ENCODE data around the gene VCX. TPM values are rescaled to one million over a fixed set of nuclear protein-coding genes. Genes with fewer than 3 reads are reported as not detected.
"Not testable (repeated sequence)": the region's sequence is repeated elsewhere in the genome, so short reads cannot be mapped to it uniquely, and the experiment has no call there.

VCX gene
- total RNA-seq (not detected), polyA plus RNA-seq (not detected)
- long read RNA-seq, donor 1 = 0 reads
- long read RNA-seq, donor 2 = 0 reads
- long read RNA-seq, donor 3 = 0 reads
- long read RNA-seq, donor 4 = 0 reads

DNA sequence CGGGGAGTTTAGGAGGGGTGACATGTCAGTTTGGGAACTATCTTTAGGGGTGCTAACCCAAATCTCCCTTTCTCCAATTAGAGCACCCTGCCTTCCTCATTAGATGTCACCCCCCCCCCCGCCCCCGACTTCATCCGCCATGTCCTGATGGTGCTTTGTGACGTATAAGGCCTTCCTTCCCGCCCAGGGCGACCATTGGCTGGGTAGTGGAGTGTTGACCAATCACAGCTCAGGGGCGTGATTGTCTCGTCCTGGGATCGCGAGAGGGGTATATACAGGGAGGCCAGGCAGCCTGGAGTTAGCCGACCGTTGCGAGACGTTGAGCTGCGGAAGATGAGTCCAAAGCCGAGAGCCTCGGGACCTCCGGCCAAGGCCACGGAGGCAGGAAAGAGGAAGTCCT lies at the start of gene VCX:
Gene VCX (plus strand): TSS at position 301 of the 400 bp plus-strand sequence. CDS start 33 bp downstream, at position 334.
- intact Hi-C loops (cut with DNase I); H3K27me3 ChIP-seq (ENCODE audit: control insufficient read depth, insufficient read depth); H3K9me3 ChIP-seq (ENCODE audit: control insufficient read depth, low read length); H3K4me1 ChIP-seq (ENCODE audit: control insufficient read depth, insufficient read depth, low read length); ATAC-seq; DNase-seq; H3K27ac ChIP-seq (ENCODE audit: low read length); H3K4me3 ChIP-seq (ENCODE audit: low read length): not testable (repeated sequence)
- 98% methylated on average over 12 of the region's 20 CpGs for WGBS

DNA sequence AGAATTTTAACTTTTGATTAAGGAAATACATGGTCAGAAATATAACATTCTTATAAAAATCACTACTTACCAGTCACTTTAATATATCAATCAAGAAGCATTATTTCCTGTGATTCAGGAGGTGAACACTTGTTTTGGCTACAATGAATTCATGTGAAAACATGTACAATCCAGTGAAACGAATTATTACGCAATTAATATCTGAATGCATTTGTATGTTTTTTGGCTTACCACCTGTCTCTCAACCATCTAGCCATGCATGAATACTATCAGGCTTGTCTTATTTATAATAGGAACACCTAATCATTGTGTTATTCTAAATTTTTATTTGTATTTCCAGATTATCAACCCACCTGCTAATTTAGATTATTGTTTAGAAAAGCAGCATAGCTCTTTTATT lies 44.6 kb upstream of the VCX start:
- no peak for ATAC-seq
- 91% methylated on average over 2 of the region's 2 CpGs for WGBS

DNA sequence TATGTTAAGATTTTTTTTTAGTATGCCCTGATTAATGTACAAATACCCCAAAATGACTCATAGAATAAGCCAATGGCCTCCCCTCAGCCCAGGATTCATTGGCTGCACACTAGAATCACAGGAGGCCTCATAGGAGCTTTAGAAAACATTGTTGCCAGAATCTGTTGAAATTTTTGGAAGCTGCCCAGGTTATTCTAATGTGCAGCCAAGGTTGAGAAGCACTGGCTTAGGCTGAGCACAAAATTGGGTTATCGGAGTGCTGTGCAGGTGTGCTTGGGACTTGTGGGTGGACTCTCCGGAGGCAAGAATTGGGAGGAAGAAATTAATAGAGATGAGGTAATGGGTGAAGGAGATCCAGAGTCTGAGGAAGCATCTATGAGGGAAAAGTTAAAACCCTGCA lies 41.3 kb upstream of the VCX start:
- 65% methylated on average over 2 of the region's 2 CpGs for WGBS
- ATAC-seq = no peak
- Histone ChIP-seq H3K4me3 (ENCODE audit: low read length) (no peak overlapping the region), H3K27ac (ENCODE audit: low read length) (no peak overlapping the region), H3K4me1 (ENCODE audit: control insufficient read depth, insufficient read depth, low read length) (no peaks in the 10 kb centered on the region), H3K27me3 (ENCODE audit: control insufficient read depth, insufficient read depth) (no peaks in the 10 kb centered on the region), H3K9me3 (ENCODE audit: control insufficient read depth, low read length) (no peaks in the 10 kb centered on the region)
- intact Hi-C loops (cut with DNase I) = no loop called here
- DNase-seq = no peak

More for the DNA sequence above, 44.6 kb upstream of the VCX start:
- Histone ChIP-seq H3K4me3 (ENCODE audit: low read length) (no peak overlapping the region), H3K9me3 (ENCODE audit: control insufficient read depth, low read length) (no peaks in the 10 kb centered on the region), H3K4me1 (ENCODE audit: control insufficient read depth, insufficient read depth, low read length) (no peaks in the 10 kb centered on the region), H3K27ac (ENCODE audit: low read length) (no peak overlapping the region), H3K27me3 (ENCODE audit: control insufficient read depth, insufficient read depth) (no peaks in the 10 kb centered on the region)
- intact Hi-C loops (cut with DNase I) = no loop called here
- DNase-seq = no peak

DNA sequence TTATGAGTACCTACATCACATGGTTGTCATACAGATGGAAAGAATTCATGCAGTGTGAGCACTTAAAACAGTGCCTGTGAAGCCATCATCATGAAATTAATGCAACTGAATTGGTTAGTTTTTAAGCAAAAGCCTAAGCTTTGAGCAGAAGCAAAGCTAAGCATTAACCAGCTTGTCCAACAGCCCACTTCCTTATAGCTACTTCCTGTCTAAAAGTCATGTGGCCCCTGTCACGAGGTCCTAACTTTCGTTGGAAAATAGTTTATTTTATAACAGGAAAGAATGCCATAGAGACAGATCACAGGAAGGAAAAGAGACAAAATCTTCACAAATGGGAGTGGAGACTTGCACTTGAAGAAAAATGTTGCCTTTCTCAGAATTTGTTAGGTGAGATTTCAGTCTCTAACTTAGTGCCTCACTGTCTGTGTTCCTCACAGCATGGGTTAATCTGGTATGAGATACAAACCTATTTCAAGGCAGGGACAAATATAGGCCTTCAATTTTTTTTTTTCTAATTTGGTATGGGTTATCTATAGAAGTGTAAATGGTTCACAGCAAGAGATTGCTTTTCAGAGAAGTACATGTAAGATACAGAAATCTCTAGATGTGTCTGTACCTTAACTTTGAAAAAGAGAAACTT lies 27.7 kb upstream of the VCX start:
- Histone ChIP-seq H3K27me3 (ENCODE audit: control insufficient read depth, insufficient read depth) (no peaks in the 10 kb centered on the region), H3K4me1 (ENCODE audit: control insufficient read depth, insufficient read depth, low read length) (no peaks in the 10 kb centered on the region), H3K9me3 (ENCODE audit: control insufficient read depth, low read length) (no peaks in the 10 kb centered on the region), H3K27ac (ENCODE audit: low read length) (no peak overlapping the region), H3K4me3 (ENCODE audit: low read length) (no peak overlapping the region)
- intact Hi-C loops (cut with DNase I) = no loop called here
- DNase-seq (no peak), ATAC-seq (no peak)
- 36% methylated on average over 2 of the region's 2 CpGs for WGBS

DNA sequence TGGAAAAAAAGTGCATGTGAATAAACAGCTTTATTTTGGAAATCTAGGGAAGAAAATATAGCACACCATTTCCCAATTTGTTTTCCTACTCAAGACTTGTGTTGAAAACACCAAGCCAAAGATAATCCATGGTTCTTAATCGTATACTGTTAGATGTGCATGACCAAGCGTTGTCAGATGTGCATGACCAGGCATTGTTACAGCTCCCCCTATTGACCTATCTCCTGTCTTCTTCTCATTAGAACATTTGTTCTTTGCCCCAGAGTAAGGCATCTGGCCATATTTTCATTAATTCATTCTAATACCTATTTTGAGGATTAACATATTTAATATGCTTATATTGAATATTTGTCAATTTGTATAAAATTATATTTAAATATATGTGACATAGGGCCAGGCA lies 14.4 kb upstream of the VCX start:
- Histone ChIP-seq H3K9me3 (ENCODE audit: control insufficient read depth, low read length) (no peaks in the 10 kb centered on the region), H3K27me3 (ENCODE audit: control insufficient read depth, insufficient read depth) (no peaks in the 10 kb centered on the region), H3K4me1 (ENCODE audit: control insufficient read depth, insufficient read depth, low read length) (no peaks in the 10 kb centered on the region), H3K4me3 (ENCODE audit: low read length) (no peak overlapping the region), H3K27ac (ENCODE audit: low read length) (no peak overlapping the region)
- intact Hi-C loops (cut with DNase I) = no loop called here
- ATAC-seq = no peak
- no peak for DNase-seq
- 46% methylated on average over 2 of the region's 2 CpGs for WGBS

DNA sequence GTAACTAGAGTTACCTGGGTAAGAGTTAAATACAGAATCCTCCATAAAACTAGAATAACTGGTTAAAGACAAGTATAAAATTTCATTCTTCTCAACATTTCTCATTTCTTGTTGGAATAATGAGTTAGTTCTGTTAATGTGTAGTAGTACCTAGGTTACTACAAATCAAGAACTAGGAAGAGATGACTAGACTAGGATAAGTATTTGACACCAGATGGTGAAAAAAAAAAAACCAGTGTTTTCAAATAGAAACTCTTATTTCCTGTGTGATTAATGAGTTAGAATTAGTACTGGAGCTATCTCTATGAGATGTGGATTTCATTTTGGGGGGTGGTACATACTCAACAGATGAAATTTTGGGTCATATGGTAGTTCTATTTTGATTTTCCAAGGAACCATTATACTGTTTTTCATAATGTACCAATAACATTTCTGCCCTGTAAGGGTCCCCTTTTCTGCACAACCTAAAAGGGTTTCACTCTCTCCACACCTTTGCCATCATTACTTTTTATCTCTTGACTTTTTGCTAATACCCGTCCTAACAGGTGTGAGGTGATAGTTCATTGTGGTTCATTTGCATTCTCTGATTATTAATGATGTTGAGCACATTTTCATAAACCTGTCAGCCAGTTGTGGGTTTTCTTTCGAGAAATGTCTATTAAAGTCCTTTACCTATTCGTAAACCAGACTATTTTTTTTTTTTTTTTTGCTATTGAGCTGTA lies 1.7 kb upstream of the VCX start:
- H3K9me3 ChIP-seq (ENCODE audit: control insufficient read depth, low read length) = no peaks in the 10 kb centered on the region
- no peak for DNase-seq
- H3K27ac ChIP-seq (ENCODE audit: low read length) = no peak overlapping the region
- H3K27me3 ChIP-seq (ENCODE audit: control insufficient read depth, insufficient read depth) = no peaks in the 10 kb centered on the region
- no peak overlapping the region for H3K4me3 ChIP-seq (ENCODE audit: low read length)
- no peaks in the 10 kb centered on the region for H3K4me1 ChIP-seq (ENCODE audit: control insufficient read depth, insufficient read depth, low read length)
- intact Hi-C loops (cut with DNase I) = no loop called here
- no peak for ATAC-seq
- WGBS = 82% methylated on average over 3 of the region's 3 CpGs

DNA sequence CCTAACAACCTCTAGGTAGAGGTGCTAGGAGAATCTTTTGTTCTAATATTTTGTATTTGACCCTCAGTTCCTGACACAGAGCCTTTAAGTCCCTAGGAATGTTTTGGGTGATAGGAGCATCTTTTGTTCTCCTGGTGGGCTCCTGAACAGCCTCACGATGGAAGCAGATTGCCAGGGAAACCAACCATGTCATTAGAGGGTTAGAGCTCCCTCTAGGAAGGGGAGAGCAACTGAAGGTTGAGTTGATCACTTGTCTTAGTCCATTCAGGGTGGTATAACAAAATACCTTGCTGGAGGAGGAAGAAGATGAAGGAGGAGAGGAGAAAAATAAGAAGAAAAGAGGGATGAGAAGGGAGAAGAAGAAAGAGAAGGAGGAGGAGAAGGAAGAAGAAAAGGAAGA lies 9.2 kb downstream of the VCX start:
- 19% methylated on average over 1 of the region's 1 CpG for WGBS
- Histone ChIP-seq H3K9me3 (ENCODE audit: control insufficient read depth, low read length) (no peaks in the 10 kb centered on the region), H3K4me3 (ENCODE audit: low read length) (no peak overlapping the region), H3K4me1 (ENCODE audit: control insufficient read depth, insufficient read depth, low read length) (no peaks in the 10 kb centered on the region), H3K27me3 (ENCODE audit: control insufficient read depth, insufficient read depth) (no peaks in the 10 kb centered on the region), H3K27ac (ENCODE audit: low read length) (no peak overlapping the region)
- ATAC-seq (no peak), DNase-seq (no peak)
- intact Hi-C loops (cut with DNase I) = no loop called here

DNA sequence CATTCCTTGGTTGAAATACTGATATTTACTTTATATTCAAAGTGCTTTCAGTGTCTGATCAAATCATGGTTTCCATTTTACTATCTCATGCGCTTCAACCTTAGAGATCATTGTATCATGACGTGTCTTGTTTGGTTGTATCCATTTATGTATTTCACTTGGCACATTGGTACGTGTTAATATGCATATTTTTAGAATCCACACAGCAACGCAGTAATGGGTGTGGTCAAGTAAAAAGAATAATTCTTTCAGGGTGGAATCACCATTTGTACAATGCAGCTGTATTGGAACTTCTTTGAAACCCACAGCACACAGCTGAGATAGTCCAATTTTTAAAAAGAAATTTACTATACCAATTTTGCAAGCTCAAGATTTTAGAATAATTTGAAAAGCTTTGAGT lies 29.1 kb downstream of the VCX start:
- Histone ChIP-seq H3K4me1 (ENCODE audit: control insufficient read depth, insufficient read depth, low read length) (no peaks in the 10 kb centered on the region), H3K4me3 (ENCODE audit: low read length) (no peak overlapping the region), H3K27ac (ENCODE audit: low read length) (no peak overlapping the region), H3K27me3 (ENCODE audit: control insufficient read depth, insufficient read depth) (no peaks in the 10 kb centered on the region), H3K9me3 (ENCODE audit: control insufficient read depth, low read length) (no peaks in the 10 kb centered on the region)
- ATAC-seq (no peak), DNase-seq (no peak)
- 53% methylated on average over 4 of the region's 4 CpGs for WGBS
- intact Hi-C loops (cut with DNase I) = no loop called here

DNA sequence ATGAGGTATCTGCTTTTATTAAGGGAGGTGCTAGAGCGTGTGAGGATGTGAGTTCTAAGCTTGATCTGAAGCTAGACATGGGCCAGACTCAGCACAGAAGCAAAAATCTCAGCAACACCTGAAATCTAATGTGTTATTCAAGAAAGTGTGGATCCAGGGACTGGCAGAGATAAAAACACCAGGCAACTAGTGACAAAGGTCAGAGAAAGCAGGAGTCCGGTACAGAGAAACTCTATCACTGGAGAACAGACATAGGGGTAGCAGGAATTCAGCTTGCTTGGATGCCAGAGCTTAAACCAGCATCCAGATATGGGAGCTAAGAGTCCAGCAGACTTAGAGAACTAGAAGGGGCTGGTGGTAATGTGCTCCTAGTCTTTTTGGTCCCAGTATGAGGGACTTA lies 34.0 kb downstream of the VCX start:
- H3K4me1 ChIP-seq (ENCODE audit: control insufficient read depth, insufficient read depth, low read length) = no peaks in the 10 kb centered on the region
- H3K4me3 ChIP-seq (ENCODE audit: low read length) = no peak overlapping the region
- intact Hi-C loops (cut with DNase I) = no loop called here
- H3K27me3 ChIP-seq (ENCODE audit: control insufficient read depth, insufficient read depth) = no peaks in the 10 kb centered on the region
- H3K27ac ChIP-seq (ENCODE audit: low read length) = no peak overlapping the region
- DNase-seq (no peak), ATAC-seq (no peak)
- H3K9me3 ChIP-seq (ENCODE audit: control insufficient read depth, low read length) = no peaks in the 10 kb centered on the region
- 77% methylated on average over 2 of the region's 2 CpGs for WGBS

DNA sequence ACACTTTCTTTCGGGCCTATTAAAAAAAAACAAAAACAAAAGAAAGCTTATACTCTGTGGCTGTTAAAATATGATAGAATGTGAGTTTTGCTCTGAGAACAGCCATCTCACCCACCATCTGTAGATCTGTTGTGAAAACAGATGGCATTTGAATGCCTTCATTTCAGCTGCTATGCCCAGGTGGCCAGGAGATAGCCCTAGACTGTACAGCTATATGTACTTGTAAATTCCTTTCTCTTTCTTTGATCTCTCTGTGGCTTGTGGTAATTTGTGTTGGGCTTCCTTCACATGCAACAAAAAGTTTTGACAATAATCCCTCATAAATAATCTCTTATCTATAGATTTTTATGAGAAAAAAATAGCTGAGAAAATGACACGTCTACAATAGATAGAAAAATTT lies 46.2 kb downstream of the VCX start:
- no peak for ATAC-seq
- H3K4me3 ChIP-seq (ENCODE audit: low read length) = no peak overlapping the region
- 74% methylated on average over 2 of the region's 2 CpGs for WGBS
- no peaks in the 10 kb centered on the region for H3K27me3 ChIP-seq (ENCODE audit: control insufficient read depth, insufficient read depth)
- no peaks in the 10 kb centered on the region for H3K9me3 ChIP-seq (ENCODE audit: control insufficient read depth, low read length)
- no peaks in the 10 kb centered on the region for H3K4me1 ChIP-seq (ENCODE audit: control insufficient read depth, insufficient read depth, low read length)
- no peak overlapping the region for H3K27ac ChIP-seq (ENCODE audit: low read length)
- intact Hi-C loops (cut with DNase I) = no loop called here
- no peak for DNase-seq

DNA sequence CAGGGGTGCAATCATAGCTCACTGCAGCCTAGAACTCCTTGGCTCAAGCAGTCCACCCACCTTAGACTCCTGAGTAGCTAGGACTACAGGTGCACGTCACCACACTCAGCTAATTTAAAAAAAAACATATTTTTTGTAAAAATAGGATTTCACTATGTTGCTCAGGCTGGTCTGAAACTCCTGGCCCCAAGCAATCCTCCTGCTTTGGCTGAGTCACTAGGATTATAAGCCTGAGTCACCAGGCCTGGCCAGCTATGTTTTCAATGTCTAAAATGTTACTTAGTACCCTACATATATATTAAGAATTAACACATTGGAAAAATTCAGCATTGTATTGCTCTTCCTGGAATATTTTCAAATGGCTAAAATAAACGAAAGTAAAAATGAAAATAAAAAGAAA lies 46.7 kb downstream of the VCX start:
- ATAC-seq = no peak
- intact Hi-C loops (cut with DNase I) = no loop called here
- 76% methylated on average over 2 of the region's 2 CpGs for WGBS
- no peak for DNase-seq
- H3K9me3 ChIP-seq (ENCODE audit: control insufficient read depth, low read length) = no peaks in the 10 kb centered on the region
- H3K4me1 ChIP-seq (ENCODE audit: control insufficient read depth, insufficient read depth, low read length) = no peaks in the 10 kb centered on the region
- H3K27me3 ChIP-seq (ENCODE audit: control insufficient read depth, insufficient read depth) = no peaks in the 10 kb centered on the region
- H3K4me3 ChIP-seq (ENCODE audit: low read length) = no peak overlapping the region
- no peak overlapping the region for H3K27ac ChIP-seq (ENCODE audit: low read length)

Data from right cardiac atrium (tissue), 5 donors.